Femur (tissue), 1 donor: ENCODE results near the gene TIAM2.
"Not testable (repeated sequence)": the region's sequence is repeated elsewhere in the genome, so short reads cannot be mapped to it uniquely, and the experiment has no call there.

Source experiments
- DNase-seq: peaks from one replicate; pipeline ENCODE4 v3.0.0-alpha.2; 2017

TIAM2 gene

DNA sequence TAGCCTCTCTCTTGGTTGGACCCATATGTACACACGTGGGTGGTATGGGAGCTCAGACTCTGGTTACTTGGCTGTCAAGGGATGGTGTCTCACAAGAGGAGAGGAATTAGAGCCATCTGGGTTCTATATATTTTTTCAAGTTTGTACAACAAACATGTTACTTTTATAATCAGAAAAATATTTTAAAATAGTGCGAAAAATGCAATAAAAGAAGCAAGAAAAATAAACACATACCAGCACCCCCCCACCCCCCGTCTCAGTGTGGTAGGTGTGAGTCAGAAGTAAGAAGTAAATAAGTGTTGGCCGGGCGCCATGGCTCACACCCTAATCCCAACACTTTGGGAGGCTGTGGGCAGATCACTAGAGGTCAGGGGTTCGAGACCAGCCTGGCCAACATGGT lies 2.1 kb upstream of the TIAM2 start:
- DNase-seq = no peak

DNA sequence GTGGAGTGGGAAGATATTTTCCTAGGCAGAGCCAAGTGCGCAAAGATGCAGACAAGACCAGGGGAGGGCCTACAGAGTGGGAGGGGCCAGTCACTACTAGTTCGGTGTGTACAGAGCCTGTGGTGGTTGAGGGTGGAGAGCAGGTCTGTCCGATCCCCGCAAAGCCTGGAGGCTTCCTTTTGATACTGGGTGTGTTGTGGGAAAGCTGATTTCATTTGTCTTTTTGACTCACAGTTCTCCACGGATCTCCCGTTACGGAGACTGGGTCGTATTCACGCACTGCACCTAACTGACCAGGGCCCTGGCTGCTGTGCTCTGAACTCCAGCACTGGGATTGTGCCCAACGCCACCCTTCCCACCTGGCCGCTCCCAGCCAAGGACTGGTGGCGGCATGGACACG lies 1.4 kb upstream of the TIAM2 start:
- no peak for DNase-seq

- DNase-seq = no peak
These were observed 270 bp upstream of the TIAM2 start for GRCh38 chr6:154994836-154995253.

DNA sequence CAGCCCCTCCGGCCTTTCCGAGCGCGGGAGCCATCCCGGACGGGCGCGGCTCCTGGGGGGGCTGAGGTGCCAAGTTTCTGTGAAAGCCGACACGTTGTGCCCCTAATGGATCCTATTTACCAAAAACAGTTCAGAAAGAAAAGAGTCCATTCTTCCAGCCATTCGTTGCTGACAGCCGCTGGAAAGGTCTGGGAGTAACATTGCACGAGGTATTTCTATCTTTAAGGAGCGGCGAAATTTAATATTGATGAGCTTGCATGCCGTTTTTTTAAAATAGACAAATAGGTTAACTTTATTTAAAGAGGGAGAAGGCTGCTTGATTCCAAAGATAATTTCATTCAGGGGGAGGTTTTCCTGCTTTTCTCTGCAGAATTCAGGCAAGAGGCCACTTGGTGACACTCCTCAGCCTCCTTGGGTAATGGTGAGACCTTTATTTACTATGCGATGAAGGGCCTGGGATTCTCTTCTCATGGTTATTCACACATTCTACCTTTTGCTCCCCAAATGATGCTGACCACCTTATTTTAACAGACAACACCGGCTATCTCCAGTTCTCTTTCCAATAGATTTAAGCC lies 988 bp downstream of the TIAM2 start:
- DNase-seq = no peak

- no peak for DNase-seq
These were observed 1.8 kb downstream of the TIAM2 start for GRCh38 chr6:154996841-154997311.

DNA sequence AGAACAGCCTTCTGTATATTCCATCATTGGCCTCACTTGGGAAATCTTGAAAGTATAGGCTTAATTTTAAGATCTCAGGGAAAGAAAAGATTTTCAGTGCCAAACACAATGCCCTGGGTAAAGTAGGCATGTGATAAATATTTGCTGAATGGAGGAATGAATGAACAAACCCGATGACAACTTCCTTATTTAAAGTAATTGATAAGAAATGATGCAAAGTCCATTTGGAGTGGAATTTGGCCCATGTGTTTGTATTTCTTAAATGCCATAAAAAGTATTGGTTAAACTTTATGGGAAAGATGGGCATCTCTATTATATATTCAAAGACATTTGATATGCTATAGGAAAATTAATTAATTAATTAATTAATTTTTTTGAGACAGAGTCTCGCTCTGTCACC lies 3.7 kb downstream of the TIAM2 start:
- DNase-seq = no peak

- no peak for DNase-seq
These were observed 6.4 kb downstream of the TIAM2 start for GRCh38 chr6:155001482-155001881.

DNA sequence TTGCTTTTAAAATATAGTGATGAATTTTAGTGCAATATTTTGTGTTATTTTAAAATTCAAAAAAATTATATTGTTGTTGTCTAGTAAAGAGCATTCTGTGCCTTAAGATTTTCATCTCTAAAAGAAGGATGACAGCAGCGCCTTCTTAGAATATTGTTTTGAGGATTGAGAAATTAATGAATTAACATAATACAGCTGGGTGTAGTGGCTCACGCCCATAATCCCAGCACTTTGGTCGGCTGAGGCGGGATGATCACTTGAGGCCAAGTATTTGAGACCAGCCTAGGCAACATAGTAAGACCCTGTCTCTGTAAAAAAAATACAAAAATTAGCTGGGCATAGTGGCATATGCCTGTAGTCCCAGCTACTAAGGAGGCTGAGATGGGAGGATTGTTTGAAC lies 6.8 kb downstream of the TIAM2 start:
- no peak for DNase-seq

GRCh38 chr6:155003476-155003875 lies 8.4 kb downstream of the TIAM2 start:
- no peak for DNase-seq

GRCh38 chr6:155004017-155004416 lies 8.9 kb downstream of the TIAM2 start:
- DNase-seq = no peak

DNA sequence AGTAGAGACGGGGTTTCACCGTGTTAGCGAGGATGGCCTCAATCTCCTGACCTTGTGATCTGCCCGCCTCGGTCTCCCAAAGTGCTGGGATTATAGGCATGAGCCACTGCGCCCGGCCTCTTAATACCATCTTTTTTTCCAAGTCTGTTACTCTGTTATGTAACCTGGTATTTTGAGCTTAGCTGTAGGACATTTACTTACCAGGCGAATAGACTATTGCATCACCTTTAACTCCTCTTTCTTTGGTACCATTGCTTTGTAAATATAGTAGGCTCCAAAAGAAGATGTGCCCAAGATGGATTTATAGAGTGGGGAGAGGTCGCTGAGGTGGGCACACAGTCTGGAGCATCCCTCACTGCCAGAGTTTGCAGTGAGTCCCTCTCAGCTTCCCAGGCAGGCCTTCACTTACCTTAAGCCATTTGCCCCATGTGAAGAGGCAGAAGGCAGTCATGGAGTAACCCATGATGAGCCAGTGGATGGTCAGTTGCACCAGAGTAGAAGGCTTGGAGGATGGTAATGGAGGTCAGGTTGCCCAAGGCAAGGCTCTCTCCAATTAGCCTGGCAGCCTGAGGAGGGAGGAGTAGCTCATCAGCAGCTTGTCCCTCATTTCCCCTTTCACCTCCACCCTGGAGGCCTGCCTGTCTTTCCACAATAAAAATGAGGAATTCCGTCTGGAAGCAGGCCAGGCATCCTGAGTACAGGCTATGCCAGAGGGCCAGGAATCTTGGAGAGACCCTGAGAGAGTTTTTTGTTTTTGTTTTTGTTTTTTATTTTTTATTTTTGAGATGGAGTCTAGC lies 9.7 kb downstream of the TIAM2 start:
- no peak for DNase-seq

DNA sequence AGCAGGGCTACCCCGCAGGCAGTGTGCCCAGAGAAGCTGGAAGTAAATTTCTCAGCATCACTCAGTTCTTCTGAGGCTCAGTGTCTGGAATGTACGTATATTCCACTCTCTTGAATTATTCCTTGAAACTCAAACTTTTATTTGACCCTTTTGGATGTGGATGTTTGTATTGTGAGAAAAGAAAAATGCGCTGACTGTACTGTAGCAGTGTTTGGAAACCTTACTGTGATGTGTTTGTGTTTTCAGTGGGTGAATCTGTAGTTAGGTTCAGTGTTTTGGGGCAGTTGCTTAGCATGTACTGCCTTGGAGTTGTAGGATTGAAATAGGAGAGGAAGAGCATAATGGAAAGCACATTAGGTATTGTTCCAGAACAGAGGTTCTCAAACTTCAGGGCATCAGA lies 13.5 kb downstream of the TIAM2 start:
- DNase-seq = no peak

DNA sequence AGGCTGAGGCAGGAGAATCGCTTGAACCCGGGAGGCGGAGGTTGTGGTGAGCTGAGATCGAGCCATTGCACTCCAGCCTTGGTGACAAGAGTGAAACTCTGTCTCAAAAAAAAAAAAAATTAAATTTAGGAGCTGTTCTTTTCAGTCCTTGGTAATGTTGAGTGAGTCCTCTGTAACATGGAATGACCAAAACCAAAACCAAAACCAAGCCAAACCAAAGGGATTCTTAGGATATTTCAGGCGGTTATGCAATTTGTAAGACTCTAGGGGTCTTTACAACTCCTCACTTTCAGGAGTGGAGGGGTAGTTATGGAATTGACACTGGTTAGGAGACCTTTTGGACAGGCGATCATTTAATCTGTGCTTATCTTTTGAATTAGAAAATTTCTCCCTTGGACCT lies 15.8 kb downstream of the TIAM2 start:
- DNase-seq = no peak

- peak; percentile 43 for DNase-seq
These were observed 16.7 kb downstream of the TIAM2 start for GRCh38 chr6:155011809-155012291.

DNA sequence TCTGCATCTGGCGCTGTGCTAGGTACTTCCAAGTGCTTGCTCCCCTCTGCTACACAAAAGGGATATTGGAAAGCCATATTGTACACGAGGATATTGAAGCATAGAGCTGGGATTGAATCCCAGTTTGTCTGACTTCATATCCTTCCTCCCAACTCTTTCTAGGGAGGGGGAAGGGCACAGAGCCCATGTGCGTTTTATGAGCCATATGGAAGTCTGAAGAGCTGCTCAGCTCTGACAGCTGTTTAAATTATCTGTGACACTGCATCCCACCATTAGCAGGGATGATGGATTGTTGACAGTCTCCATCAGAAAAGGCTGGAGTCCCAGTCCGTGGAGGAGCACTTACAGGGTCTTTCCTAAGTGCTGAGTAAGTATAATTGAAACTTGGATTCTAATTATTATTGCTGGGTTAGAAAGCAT lies 18.4 kb downstream of the TIAM2 start:
- peak; percentile 78 for DNase-seq

- DNase-seq = no peak
These were observed 19.0 kb downstream of the TIAM2 start for GRCh38 chr6:155014137-155014536.

DNA sequence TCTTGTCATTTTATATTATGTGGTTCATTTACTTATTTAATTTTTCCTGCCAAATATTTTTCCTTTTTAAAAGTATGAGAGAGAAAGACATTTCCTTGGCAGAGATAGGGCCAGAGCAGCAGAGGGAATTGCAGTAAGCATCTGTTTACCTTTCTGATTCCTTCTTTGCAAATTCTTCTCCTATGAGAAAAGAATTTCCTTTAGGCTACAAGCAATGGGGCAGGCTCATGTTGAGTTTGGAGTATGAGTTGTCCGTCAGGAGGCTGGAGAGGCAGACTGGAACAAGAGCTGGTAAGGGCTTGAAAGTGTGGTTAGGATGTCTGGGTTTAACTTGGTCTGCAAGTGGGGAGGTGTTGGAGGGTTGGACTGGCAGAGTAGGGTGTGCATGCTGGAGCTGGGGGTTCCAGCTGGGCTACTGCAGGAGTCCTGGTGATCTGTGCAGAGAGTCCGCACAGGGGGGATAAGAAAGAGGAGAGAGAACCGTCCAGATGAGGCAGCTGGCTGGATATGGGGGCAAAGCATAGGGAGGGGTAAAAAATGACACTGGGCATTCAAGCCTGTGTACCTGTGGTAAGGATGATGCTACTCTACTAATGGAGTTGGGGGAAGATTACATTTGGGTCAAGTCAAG lies 19.7 kb downstream of the TIAM2 start:
- no peak for DNase-seq

GRCh38 chr6:155018415-155018814 lies 23.3 kb downstream of the TIAM2 start:
- DNase-seq = not testable (repeated sequence)

DNA sequence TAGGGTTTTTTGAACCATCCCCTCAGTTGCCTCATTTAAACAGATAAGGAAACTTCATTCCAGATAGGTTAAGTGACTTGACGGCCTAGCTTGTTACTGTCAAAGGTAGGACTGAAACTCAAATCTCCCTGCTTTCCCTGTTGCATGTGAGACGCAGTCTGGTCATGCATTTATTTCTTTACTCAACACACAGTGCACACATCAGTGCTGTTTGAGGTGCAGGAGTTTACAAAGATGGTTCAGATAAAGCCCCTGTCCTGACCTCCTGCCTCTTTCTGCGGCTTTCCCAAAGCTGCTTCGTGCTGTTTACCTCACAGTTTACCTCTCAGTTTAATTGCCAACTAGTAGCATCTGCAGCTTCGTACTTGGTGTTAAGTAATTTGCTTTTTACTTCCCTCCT lies 26.6 kb downstream of the TIAM2 start:
- DNase-seq = no peak

- peak; percentile 55 for DNase-seq
These were observed 27.6 kb downstream of the TIAM2 start for GRCh38 chr6:155022721-155023120.

DNA sequence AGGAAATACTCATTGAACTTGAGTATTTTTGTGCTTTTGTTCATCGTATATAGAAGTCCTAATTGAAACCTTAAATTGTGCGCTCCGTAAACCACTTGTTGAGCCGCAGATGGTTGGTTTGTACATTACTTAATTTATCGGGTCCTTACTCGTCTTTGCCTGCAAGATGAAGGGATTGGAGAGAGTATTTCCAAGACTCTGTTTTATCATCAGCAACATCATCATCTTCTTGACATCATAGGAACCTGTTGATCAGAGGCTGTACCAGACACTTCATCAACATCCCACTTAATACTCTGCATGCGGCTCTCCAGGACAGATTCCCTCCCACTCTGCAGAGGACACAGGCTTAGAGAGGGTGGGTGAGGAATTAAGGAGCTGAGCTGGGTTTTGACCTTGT lies 28.6 kb downstream of the TIAM2 start:
- DNase-seq = no peak

DNA sequence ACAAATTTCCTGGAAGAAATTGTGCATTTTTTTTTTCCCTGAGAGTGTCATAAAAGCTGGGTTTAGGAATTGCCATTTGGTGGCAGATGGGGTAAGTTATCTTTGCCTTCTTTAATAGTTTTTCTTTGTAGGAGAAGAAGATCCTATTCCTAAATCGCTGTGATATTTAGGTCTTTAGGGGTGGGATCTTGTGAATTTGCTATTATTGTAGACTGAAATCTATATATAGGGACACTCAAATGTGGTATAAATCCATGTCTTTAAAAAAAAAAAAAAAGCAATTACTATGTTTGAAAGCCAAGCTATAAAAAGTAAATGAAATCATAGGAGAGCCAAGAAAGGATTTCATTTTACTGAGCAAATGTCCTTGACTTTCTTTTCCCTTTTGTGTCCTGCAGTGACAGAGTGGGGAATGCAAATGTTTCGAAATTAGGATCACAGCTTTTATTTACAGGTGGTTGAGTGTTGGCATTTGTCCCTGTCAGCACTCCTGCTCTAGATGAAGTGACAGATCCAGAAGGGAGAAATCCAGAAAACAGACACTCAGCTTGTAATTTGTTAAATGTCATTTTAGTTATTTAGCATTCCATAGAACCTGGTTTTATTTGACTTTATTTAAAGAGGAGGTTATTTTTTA lies 29.4 kb downstream of the TIAM2 start:
- DNase-seq = no peak

- DNase-seq = no peak
These were observed 31.0 kb downstream of the TIAM2 start for GRCh38 chr6:155026022-155026705.
